Activated CD8-positive, alpha-beta memory T cell treated with anti-CD3 and anti-CD28 coated beads, Interleukin-2, amount 50 U/mL, for 1 hour (primary cell): ENCODE data around the gene TTC9.

ENCODE experiments used
- DNase-seq: peaks from one replicate; pipeline ENCODE4 v3.0.0-alpha.2; 2020; ENCODE audit errors: extremely low read depth

The TTC9 gene

GRCh38 chr14:70641548-70642302 is at the start of gene TTC9:
TTC9 (plus strand) TSS chr14:70641916; CDS start chr14:70642130, 214 bp downstream.
- no peak for DNase-seq

GRCh38 chr14:70594461-70594860 is 47.3 kb upstream of the TTC9 start:
- no peak for DNase-seq

GRCh38 chr14:70595443-70596185 is 46.1 kb upstream of the TTC9 start:
- DNase-seq: no peak

- no peak for DNase-seq
Observed at GRCh38 chr14:70597731-70598130, 44.0 kb upstream of the TTC9 start.

- DNase-seq: no peak
Observed at GRCh38 chr14:70599345-70599744, 42.4 kb upstream of the TTC9 start.

GRCh38 chr14:70600382-70601157 is 41.1 kb upstream of the TTC9 start, which contains the start of gene MED6:
MED6 (minus strand) TSS chr14:70600655; CDS start chr14:70600637, 18 bp downstream.
- peak; percentile 73 for DNase-seq

- no peak for DNase-seq
Observed at GRCh38 chr14:70601162-70601561, 40.6 kb upstream of the TTC9 start.

GRCh38 chr14:70602254-70602653 is 39.5 kb upstream of the TTC9 start:
- DNase-seq: no peak

- DNase-seq: no peak
Observed at GRCh38 chr14:70611216-70611615, 30.5 kb upstream of the TTC9 start.

- DNase-seq: no peak
Observed at GRCh38 chr14:70616646-70617045, 25.1 kb upstream of the TTC9 start.

- no peak for DNase-seq
Observed at GRCh38 chr14:70618314-70618713, 23.4 kb upstream of the TTC9 start.

GRCh38 chr14:70619708-70620107 is 22.0 kb upstream of the TTC9 start:
- no peak for DNase-seq

- no peak for DNase-seq
Observed at GRCh38 chr14:70622111-70622712, 19.5 kb upstream of the TTC9 start.

GRCh38 chr14:70624972-70625371 is 16.7 kb upstream of the TTC9 start:
- no peak for DNase-seq

GRCh38 chr14:70631948-70632347 is 9.8 kb upstream of the TTC9 start:
- DNase-seq: no peak

- DNase-seq: no peak
Observed at GRCh38 chr14:70635971-70636595, 5.6 kb upstream of the TTC9 start.

GRCh38 chr14:70638416-70638815 is 3.3 kb upstream of the TTC9 start:
- DNase-seq: no peak

GRCh38 chr14:70640938-70641547 is 673 bp upstream of the TTC9 start:
- no peak for DNase-seq

GRCh38 chr14:70642303-70643235 is 853 bp downstream of the TTC9 start:
- DNase-seq: no peak

- DNase-seq: no peak
Observed at GRCh38 chr14:70643967-70644366, 2.3 kb downstream of the TTC9 start.
